GM04504 (cell line): Measurements from ENCODE around the gene FA2H.
"Not testable (repeated sequence)": the region's sequence is repeated elsewhere in the genome, so short reads cannot be mapped to it uniquely, and the experiment has no call there.

Experiments used
- DNase-seq: peaks from one replicate; pipeline ENCODE4 v3.0.0-alpha.2; 2012; ENCODE audit warnings: low read depth

FA2H gene

DNA sequence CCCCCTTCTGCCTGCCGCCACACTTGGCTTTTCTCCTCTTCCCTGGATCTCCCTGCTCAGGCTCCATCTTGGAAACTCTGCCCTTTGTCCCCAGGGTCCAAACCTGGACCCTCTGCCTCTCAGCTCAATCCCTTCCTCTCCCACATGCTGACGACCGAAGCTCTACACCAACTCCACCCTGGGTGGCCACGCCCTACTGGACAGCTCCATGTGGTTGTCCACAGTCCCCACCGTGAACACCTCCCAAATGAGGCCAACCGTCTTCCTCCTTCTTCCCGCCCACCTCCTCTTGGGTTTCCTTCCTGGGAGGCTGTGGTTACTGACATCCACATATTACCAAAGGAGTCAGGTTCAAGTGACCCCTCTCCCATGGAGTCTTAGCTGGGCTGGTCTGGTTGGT lies 51.4 kb downstream of the FA2H start:
- DNase-seq: no peak

- not testable (repeated sequence) for DNase-seq
Measured at GRCh38 chr16:74722156-74722555, 52.5 kb downstream of the FA2H start.

DNA sequence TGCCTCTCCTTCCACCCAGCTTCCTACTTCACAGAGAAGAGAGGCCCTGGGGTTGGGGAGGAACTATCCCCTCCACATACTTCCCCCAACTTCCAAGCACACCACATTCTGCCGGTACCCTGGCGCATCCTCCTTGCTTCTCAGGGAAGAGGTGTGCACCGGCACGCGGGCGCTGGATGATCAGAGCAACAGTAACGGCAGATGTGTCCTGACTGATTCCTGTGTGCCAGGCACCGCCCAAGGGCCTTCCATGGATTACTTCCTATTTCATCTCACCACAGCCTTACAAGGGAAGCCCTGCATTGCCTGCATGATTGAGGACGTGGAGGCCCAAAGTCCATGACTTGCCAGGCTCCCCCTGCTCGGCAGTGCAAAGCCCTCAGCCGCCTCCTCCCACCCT lies 52.9 kb downstream of the FA2H start:
- no peak for DNase-seq

- no peak for DNase-seq
Measured at GRCh38 chr16:74720579-74720978, 54.0 kb downstream of the FA2H start.

DNA sequence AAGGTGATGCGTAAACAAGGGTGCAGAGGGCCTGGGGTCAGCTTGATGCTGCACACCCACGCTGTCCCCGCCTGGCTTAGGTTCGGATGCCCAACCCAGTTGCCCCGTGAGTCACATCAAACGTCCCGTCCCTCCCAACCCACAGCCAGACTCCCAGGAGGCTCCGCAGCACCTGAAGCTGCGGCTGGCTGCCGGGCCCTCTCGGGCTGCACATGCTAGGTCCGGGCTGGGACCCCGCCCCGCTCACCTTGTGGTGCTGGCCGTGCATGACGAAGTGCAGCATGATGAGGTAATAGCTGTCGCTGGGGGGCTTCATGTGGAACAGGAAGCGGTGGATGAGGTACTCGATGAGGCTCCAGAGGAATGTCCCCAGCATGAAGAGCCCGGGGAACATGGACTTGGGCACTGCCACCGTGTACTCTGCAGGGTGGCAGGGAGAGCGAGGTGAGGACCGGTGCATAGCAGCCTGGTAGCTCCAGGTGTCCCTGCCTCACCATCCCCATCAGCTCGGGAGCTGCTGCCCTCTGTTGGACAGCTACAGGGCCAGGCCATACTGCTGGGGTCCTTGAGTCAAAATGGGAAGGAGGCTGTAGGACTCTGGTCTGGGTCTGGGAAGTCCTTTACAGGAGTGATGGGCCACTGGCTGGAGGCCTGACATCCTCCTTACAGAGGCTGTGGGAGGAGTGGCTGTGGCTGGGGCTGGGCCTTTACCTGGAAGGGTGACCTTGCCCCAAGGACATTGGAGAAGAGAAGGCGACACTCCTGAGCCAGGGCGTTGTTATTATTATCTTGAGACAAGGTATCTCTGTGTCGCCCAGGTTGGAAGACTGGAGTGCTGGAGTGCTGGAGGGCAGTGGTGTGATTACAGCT lies 55.6 kb downstream of the FA2H start:
- no peak for DNase-seq

- DNase-seq: no peak
Measured at GRCh38 chr16:74718140-74718539, 56.5 kb downstream of the FA2H start.

GRCh38 chr16:74717367-74717766 lies 57.3 kb downstream of the FA2H start:
- no peak for DNase-seq

- DNase-seq: no peak
Measured at GRCh38 chr16:74716355-74716754, 58.3 kb downstream of the FA2H start.

DNA sequence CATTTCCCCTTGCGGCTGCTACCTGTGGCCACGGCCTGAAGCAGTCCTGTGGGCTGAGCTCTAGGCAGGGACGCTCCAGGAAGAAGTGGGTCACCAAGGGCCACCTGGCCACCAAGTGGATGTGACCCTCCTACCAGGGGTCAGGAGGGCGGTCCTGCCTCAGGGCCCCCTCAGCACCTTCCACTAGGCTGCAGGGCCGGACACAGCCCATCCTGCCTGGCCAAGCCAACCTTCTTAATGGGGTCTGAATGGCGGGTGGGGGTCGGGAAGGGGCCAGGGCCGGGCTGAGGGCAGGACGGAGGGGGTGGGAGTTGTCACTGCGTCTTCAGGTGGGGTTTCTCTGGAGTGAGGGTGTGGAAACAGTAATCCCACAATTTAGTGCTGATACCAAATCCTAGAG lies 60.7 kb downstream of the FA2H start:
- no peak for DNase-seq

DNA sequence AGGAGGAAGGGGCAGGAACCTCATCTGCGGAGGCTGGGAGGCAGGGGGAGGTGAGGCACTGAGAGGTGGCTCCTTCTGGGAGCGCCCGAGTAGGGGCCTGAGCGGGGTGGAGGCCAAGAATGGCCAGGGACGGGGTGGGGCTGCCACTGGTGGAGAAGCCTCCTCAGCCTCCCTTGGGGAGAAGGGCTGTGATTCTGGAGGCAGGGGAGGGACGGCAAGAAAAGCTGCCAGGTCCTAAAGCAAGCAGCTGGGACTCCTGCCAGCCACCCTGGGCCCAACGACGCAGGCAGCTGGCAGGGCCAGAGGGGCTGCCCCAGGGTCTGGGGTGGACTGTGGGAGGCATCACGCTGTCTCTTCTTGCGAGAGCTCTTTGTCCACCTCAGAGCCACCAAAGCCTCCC lies 61.3 kb downstream of the FA2H start:
- DNase-seq: no peak

- DNase-seq: no peak
Measured at GRCh38 chr16:74711938-74712337, 62.7 kb downstream of the FA2H start.

GRCh38 chr16:74710401-74710800 lies 64.2 kb downstream of the FA2H start:
- DNase-seq: no peak

GRCh38 chr16:74709441-74709877 lies 65.2 kb downstream of the FA2H start:
- peak; percentile 41 for DNase-seq

GRCh38 chr16:74700438-74701225 lies 74.0 kb downstream of the FA2H start, which contains the start of gene MLKL:
Gene MLKL, minus strand, starts transcription at chr16:74700862. Its CDS starts 5,105 bp downstream, at chr16:74695757.
- peak; percentile 16 for DNase-seq

DNA sequence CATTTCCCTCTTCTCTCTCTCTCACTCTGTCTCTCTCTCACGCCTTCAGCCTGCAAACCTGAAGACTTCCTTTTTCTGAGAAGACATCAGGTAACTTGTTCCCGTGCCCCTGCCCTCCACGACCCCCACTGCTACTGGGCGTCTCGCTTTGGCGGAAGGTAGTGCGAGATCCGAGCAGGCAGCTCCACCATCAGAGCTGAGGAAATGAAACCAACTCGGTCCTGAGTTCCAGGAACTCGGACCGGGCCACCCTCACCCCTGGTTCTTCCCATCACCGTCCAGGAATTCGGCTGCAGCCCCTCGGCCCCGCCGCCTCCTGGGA lies 74.5 kb downstream of the FA2H start:
- DNase-seq: no peak

GRCh38 chr16:74699666-74700065 lies 75.0 kb downstream of the FA2H start:
- no peak for DNase-seq

DNA sequence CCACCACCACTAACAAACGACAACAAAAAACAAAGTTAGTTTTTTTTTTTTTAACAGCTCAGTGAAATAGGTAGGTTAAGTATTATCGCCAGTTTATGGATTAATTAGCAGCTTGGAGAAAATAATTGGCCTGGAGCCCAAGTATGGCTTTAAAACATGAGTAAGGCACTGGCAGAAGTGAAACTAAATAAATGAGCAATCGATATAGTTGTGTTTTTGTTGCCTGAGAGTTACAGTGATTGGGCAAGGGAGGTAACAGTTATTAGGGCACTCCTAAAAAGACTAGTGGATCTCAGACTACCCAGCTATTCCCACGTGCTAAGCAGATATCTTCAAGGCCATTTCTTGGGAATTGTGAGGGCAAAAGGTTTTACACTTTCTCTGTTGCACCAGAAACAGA lies 76.4 kb downstream of the FA2H start:
- no peak for DNase-seq

DNA sequence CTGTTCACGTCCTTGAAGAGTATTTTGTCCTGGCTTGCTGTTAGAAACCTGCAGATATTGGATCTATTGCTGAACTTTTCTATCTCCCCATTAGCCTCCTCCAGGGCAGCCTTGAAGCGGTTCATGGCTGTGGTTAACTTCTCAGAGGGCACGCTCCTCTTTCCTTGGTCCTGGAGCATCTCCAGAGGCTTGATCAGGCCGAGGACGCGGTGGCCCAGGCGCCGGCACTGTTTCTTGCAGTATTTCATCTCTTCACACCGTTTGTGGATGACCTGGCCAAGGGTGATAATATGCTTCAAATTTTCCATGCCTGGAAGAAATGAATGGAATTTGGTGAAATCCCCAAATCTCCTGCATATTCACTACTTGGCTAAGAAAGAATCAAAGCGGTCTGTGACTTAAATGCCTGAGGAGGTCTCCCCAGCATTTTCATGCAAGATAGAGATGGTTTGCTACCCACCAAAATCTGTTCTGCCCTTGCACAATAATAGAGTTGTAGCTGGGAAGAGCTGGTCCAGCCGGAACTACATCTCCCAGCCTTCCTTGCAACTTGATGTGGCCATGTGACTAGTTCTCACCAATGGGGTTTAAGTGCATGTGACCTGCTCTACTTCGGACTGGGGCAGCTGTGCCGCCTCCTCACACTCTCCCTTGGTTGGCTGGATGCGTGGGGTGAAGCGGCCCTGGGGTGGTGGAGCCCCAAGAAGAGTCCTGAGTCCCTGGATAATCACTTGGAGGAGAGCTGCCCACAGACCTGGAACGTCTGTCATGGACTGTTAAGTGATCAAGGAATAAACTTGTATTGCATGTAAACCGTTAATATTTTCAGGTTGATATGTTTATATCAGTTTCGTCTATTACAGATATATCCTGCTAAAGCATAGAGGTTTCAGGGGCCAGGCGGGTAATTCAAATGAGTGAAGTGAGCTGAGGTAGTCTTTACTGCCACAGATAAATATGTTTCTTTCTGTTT lies 78.9 kb downstream of the FA2H start:
- DNase-seq: peak; percentile 83

DNA sequence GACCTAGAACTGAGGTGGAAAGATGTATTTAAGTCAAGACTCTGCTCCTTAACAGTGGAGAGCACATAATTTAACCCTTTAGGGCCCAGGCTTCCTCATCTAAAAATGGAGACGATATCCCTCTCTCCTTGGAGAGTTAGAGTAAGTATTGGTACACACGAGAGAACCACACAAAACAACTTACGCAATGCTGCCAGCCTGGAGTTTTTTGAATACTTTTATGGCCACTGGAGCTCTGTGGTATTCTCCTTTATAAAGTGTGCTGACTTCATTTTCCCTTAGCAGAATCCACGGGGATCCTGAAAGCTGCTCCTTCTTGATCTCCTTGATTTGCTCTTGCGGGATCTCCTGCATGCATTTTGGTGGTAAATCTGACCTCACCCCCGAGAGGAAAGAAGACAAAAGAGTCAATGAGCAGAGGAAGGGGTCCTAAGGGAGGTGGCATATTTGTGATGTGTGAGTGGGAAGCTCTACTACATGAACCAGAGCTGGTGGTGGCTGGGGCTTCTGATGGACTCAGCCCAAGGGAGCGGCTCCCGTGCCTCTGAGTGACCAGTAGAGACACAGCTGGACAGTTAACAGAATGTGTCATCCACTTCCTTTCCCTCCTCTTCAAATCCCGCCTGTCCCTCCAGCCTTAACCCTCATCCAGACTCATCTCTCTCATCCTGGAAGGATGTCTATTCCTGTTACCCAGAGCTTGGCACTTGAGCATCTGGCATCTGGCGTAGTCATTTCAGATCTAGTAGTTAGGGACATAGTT lies 83.3 kb downstream of the FA2H start:
- DNase-seq: no peak

DNA sequence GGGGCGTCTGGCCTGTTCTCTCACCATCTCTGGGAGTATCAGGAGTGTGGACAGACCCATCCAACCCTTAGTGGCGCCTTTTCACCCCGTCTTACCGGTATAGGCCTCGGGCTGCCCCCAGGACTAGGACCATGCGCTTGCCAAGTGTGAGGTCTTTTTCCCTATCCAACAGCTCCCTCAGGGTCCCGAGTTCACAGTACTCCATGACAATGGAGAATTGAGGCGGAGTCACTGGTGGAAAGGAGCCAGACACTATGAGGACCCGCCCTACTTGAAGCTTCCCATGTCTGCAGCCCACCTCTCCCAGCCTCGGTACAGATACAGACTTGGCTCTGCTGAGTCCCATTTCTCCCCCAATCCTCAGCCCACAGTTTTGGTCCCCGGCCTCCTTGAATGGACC lies 92.1 kb downstream of the FA2H start:
- DNase-seq: no peak

DNA sequence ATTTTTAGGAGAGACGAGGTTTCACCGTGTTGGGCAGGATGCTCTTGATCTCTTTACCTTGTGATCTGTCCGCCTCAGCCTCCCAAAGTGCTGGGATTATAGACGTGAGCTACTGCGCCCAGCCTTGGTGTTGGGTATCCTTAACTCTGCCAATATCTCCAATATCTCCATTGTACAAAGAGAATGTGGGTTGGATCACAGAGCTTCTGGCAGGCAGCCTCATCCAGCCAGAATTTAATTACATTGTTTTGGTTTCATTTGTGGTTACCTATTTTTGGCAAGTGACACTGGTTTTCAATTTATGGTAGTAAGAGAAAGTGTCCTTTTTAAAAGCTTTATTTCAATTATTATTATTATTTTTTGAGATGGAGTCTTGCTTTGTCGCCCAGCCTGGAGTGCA lies 93.9 kb downstream of the FA2H start:
- no peak for DNase-seq
